Stimulated activated naive CD8-positive, alpha-beta T cell treated with anti-CD3 and anti-CD28 coated beads, Interleukin-15, Interleukin-2, amounts not matched to agents 100 U/mL and 50 U/mL, for 24 hours (primary cell): ENCODE measurements around the gene LARGE1.

Experiments used
- ATAC-seq: fragments of 150-1000 bp; cut with Tn5 transposase; one replicate; pipeline ENCODE4 v1.10.0; 2021
- DNase-seq: peaks from one replicate; pipeline ENCODE4 v3.0.0; 2021

LARGE1 gene

GRCh38 chr22:33717694-33718396 is 202.4 kb downstream of the LARGE1 start:
- ATAC-seq (no peak), DNase-seq (no peak)

GRCh38 chr22:33715237-33715985 is 204.9 kb downstream of the LARGE1 start:
- ATAC-seq = no peak

GRCh38 chr22:33710326-33710725 is 209.9 kb downstream of the LARGE1 start:
- ATAC-seq = no peak
- no peak for DNase-seq

More at GRCh38 chr22:33715237-33715985, 204.9 kb downstream of the LARGE1 start:
- DNase-seq = no peak

- ATAC-seq (no peak), DNase-seq (no peak)
Measured at GRCh38 chr22:33707581-33707980, 212.7 kb downstream of the LARGE1 start.

- DNase-seq = no peak
Measured at GRCh38 chr22:33706100-33706499, 214.2 kb downstream of the LARGE1 start.

GRCh38 chr22:33699176-33699575 is 221.1 kb downstream of the LARGE1 start:
- ATAC-seq (no peak), DNase-seq (no peak)

More at GRCh38 chr22:33706100-33706499, 214.2 kb downstream of the LARGE1 start:
- ATAC-seq = no peak

GRCh38 chr22:33697640-33698039 is 222.6 kb downstream of the LARGE1 start:
- ATAC-seq (no peak), DNase-seq (no peak)

GRCh38 chr22:33691057-33691630 is 229.1 kb downstream of the LARGE1 start:
- DNase-seq (no peak), ATAC-seq (no peak)

GRCh38 chr22:33688903-33689302 is 231.4 kb downstream of the LARGE1 start:
- ATAC-seq = no peak
- no peak for DNase-seq

- DNase-seq = no peak
- ATAC-seq = no peak
Measured at GRCh38 chr22:33687464-33687863, 232.8 kb downstream of the LARGE1 start.

- no peak for DNase-seq
- ATAC-seq = no peak
Measured at GRCh38 chr22:33684087-33684486, 236.2 kb downstream of the LARGE1 start.

GRCh38 chr22:33682927-33683326 is 237.3 kb downstream of the LARGE1 start:
- no peak for ATAC-seq
- no peak for DNase-seq

- DNase-seq (no peak), ATAC-seq (no peak)
Measured at GRCh38 chr22:33680632-33681031, 239.6 kb downstream of the LARGE1 start.

GRCh38 chr22:33678523-33678922 is 241.8 kb downstream of the LARGE1 start:
- ATAC-seq (no peak), DNase-seq (no peak)

GRCh38 chr22:33677536-33677935 is 242.7 kb downstream of the LARGE1 start:
- no peak for ATAC-seq
- DNase-seq = no peak

GRCh38 chr22:33674357-33674756 is 245.9 kb downstream of the LARGE1 start:
- no peak for ATAC-seq
- no peak for DNase-seq

GRCh38 chr22:33669746-33670145 is 250.5 kb downstream of the LARGE1 start:
- ATAC-seq = no peak

GRCh38 chr22:33666961-33667619 is 253.2 kb downstream of the LARGE1 start:
- no peak for ATAC-seq
- no peak for DNase-seq

More at GRCh38 chr22:33669746-33670145, 250.5 kb downstream of the LARGE1 start:
- DNase-seq = no peak

GRCh38 chr22:33666279-33666960 is 253.9 kb downstream of the LARGE1 start:
- no peak for ATAC-seq
- no peak for DNase-seq

- ATAC-seq = no peak
- no peak for DNase-seq
Measured at GRCh38 chr22:33659448-33659847, 260.8 kb downstream of the LARGE1 start.

- DNase-seq (no peak), ATAC-seq (no peak)
Measured at GRCh38 chr22:33658775-33659174, 261.5 kb downstream of the LARGE1 start.

GRCh38 chr22:33657670-33658069 is 262.6 kb downstream of the LARGE1 start:
- DNase-seq = no peak
- ATAC-seq = no peak
